ENCODE data around the gene DLEU7. TPM values are rescaled to one million over a fixed set of nuclear protein-coding genes. Genes with fewer than 3 reads are reported as not detected.

DLEU7 gene
- total RNA-seq, 1 experiment from 2014 or later, result 3.6 TPM

- Mint-ChIP-seq H3K36me3 (no peaks in the 10 kb centered on the region), H3K4me1 (peaks cover 6% of the 10 kb centered on the region), H3K27me3 (ENCODE audit: low read depth) (no peaks in the 10 kb centered on the region; the same call in 1 of the 2 replicates), H3K9me3 (0 out of 2 replicates have a peak, but pooled peaks cover 3% of the 10 kb centered on the region), H3K27ac (no peak overlapping the region), H3K4me3 (no peak overlapping the region)
- ATAC-seq (no peak), DNase-seq (ENCODE audit: low spot score) (no peak)
- POLR2A ChIA-PET, result no interaction called here
- no peak for TF ChIP-seq TEAD1 (CRISPR knock-in tag; IDR thresholded peaks at IDR 0.05)
- TF ChIP-seq AR (CRISPR knock-in tag; IDR thresholded peaks at IDR 0.05), result no peak
- no peak for TF ChIP-seq SOX15 (CRISPR knock-in tag; IDR thresholded peaks at IDR 0.05)
- TF ChIP-seq KAT7 (CRISPR knock-in tag; IDR thresholded peaks at IDR 0.05; ENCODE audit: borderline replicate concordance), result no peak
- CTCF ChIA-PET, result no interaction called here
Measured at GRCh38 chr13:50871405-50871804, 27.9 kb upstream of the DLEU7 start.

GRCh38 chr13:50867637-50867945 is 24.1 kb upstream of the DLEU7 start:
- Mint-ChIP-seq H3K9me3 (peaks cover 17% of the 10 kb centered on the region), H3K4me3 (no peak overlapping the region), H3K36me3 (no peaks in the 10 kb centered on the region), H3K27me3 (ENCODE audit: low read depth) (no peaks in the 10 kb centered on the region; the same call in 1 of the 2 replicates), H3K4me1 (peaks cover 6% of the 10 kb centered on the region), H3K27ac (no peak overlapping the region)
- CTCF ChIA-PET, result interaction anchor here (0.6 kb wide), 1 partner anchor 56 kb away, joined by 3 read pairs; no protein-coding TSS in a partner anchor
- TF ChIP-seq PREB (CRISPR knock-in tag; IDR thresholded peaks at IDR 0.05; ENCODE audit: borderline replicate concordance) (no peak), ZNF512 (CRISPR knock-in tag; IDR thresholded peaks at IDR 0.05; ENCODE audit: borderline replicate concordance) (no peak), E2F4 (CRISPR knock-in tag; IDR thresholded peaks at IDR 0.05; ENCODE audit: borderline replicate concordance, low read depth) (no peak), ZSCAN18 (CRISPR knock-in tag; IDR thresholded peaks at IDR 0.05) (no peak), ZNF281 (CRISPR knock-in tag; IDR thresholded peaks at IDR 0.05) (no peak), PRRX2 (CRISPR knock-in tag; IDR thresholded peaks at IDR 0.05) (no peak), E2F1 (CRISPR knock-in tag; IDR thresholded peaks at IDR 0.05) (no peak), ZNF396 (CRISPR knock-in tag; IDR thresholded peaks at IDR 0.05; ENCODE audit: borderline replicate concordance) (no peak), ZNF425 (CRISPR knock-in tag; conservative IDR thresholded peaks at IDR 0.05) (no peak), RORB (CRISPR knock-in tag; IDR thresholded peaks at IDR 0.05) (no peak), KAT7 (CRISPR knock-in tag; IDR thresholded peaks at IDR 0.05; ENCODE audit: borderline replicate concordance) (no peak), SP1 (CRISPR knock-in tag; conservative IDR thresholded peaks at IDR 0.05) (no peak)
- ATAC-seq (peak; percentile 43), DNase-seq (ENCODE audit: low spot score) (no peak)
- POLR2A ChIA-PET, result no interaction called here
